NCI-H187 (cell line): Measurements from ENCODE around the gene UST.

Experiments used
- DNase-seq, 2 experiments: peaks; one replicate each; lab custom pipeline; 2025; lab: John Stamatoyannopoulos, UW

The UST gene

GRCh38 chr6:149125309-149125708 is 378.5 kb downstream of the UST start:
- no peak for DNase-seq
